ENCODE results near the gene NUS1. TPM values are rescaled to one million over a fixed set of nuclear protein-coding genes. Genes with fewer than 3 reads are reported as not detected.
A peak's percentile ranks its signal among the peaks of the same experiment; 100 is the strongest.
"Not testable (repeated sequence)": the region's sequence is repeated elsewhere in the genome, so short reads cannot be mapped to it uniquely, and the experiment has no call there.

Gene NUS1
- total and polyA plus RNA-seq, 10 donors: 11.5 to 38.8 (median 29.6) TPM

DNA sequence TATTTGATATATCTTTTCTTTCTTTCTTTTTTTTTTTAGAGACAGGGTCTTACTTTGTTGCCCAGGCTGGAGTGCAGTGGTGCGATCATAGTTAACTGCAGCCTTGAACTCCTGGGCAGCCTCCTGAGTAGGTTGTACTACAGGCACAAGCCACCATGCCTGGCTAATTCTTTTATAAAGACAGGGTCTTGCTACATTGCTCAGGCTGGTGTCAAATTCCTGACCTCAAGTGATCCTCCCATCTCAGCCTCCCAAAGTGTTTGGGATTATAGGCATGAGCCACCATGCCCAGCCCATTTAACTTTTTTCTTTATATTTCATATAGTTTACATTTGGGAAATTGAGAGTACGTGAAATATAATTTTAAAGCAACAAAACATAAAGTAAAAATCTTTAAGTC is 10.1 kb downstream of the NUS1 start:
- no peak for DNase-seq
- peaks cover 17 to 82% (median 38%) of the 10 kb centered on the region in 6 donors for H3K4me1 ChIP-seq
- WGBS, 5 donors: 94 to 100% (median 95%) methylated on average over 2 of the region's 2 CpGs
- intact Hi-C loops (cut with DNase I; ENCODE audit: low total_unique reads): no loop called here
- H3K36me3 ChIP-seq: peaks cover 0 to 18% (median 3%) of the 10 kb centered on the region in 6 donors
- H3K27me3 ChIP-seq (replicated peaks in 1 of 7): no peaks in the 10 kb centered on the region
- TF ChIP-seq, protein P1, sequence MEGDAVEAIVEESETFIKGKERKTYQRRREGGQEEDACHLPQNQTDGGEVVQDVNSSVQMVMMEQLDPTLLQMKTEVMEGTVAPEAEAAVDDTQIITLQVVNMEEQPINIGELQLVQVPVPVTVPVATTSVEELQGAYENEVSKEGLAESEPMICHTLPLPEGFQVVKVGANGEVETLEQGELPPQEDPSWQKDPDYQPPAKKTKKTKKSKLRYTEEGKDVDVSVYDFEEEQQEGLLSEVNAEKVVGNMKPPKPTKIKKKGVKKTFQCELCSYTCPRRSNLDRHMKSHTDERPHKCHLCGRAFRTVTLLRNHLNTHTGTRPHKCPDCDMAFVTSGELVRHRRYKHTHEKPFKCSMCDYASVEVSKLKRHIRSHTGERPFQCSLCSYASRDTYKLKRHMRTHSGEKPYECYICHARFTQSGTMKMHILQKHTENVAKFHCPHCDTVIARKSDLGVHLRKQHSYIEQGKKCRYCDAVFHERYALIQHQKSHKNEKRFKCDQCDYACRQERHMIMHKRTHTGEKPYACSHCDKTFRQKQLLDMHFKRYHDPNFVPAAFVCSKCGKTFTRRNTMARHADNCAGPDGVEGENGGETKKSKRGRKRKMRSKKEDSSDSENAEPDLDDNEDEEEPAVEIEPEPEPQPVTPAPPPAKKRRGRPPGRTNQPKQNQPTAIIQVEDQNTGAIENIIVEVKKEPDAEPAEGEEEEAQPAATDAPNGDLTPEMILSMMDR (IDR thresholded peaks at IDR 0.05 in 8 of 11, conservative IDR thresholded peaks at IDR 0.05 in 3 of 11): no peak
- TF ChIP-seq POLR2AphosphoS5 (IDR thresholded peaks at IDR 0.05): no peak
- TF ChIP-seq POLR2A (IDR thresholded peaks at IDR 0.05): no peak
- no peak overlapping the region for H3K27ac ChIP-seq
- H3K4me3 ChIP-seq: no peak overlapping the region
- H3K9me3 ChIP-seq: no peaks in the 10 kb centered on the region

DNA sequence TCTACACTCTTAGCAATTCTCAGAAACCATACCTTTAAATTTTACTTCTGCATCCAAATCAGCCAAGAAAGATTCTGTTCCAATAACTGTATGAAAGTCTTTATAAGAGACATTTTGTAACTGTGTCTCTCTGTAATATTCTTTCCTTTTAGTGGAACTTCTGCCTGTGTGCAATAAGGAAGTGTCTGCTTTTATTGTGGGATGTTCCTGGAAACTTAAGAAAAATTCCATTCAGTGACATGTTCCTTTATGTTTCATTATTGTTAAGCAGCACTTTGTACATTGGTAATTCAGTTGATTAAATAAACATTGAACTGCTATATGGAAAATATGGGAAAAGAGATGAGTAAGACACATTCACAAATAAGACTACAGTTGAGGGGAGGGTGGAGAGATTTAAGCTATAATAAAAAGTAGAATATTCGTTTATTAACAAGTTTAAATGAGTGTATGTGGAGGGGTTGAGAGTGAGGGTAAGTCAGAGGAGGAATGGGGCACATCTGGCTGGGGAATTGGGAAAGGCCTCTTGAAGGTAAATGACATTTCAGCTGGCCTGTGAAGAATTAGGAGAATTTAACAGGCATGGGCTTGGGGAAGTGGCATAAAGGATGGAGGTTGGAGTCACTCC is 11.9 kb downstream of the NUS1 start:
- no peak for DNase-seq
- intact Hi-C loops (cut with DNase I; ENCODE audit: low total_unique reads): no loop called here
- Histone ChIP-seq H3K4me1 (peaks cover 9 to 65% (median 20%) of the 10 kb centered on the region in 6 donors), H3K36me3 (peaks cover 0 to 21% (median 3%) of the 10 kb centered on the region in 6 donors), H3K27me3 (replicated peaks in 1 of 7) (no peaks in the 10 kb centered on the region), H3K9me3 (no peaks in the 10 kb centered on the region), H3K27ac (no peak overlapping the region), H3K4me3 (no peak overlapping the region)
- TF ChIP-seq, protein P1 (IDR thresholded peaks at IDR 0.05 in 8 of 11, conservative IDR thresholded peaks at IDR 0.05 in 3 of 11): no peak
- TF ChIP-seq POLR2A (IDR thresholded peaks at IDR 0.05) (no peak), POLR2AphosphoS5 (IDR thresholded peaks at IDR 0.05) (no peak)
- 75 to 91% (median 83%) methylated on average over 1 of the region's 1 CpG for WGBS, 5 donors

DNA sequence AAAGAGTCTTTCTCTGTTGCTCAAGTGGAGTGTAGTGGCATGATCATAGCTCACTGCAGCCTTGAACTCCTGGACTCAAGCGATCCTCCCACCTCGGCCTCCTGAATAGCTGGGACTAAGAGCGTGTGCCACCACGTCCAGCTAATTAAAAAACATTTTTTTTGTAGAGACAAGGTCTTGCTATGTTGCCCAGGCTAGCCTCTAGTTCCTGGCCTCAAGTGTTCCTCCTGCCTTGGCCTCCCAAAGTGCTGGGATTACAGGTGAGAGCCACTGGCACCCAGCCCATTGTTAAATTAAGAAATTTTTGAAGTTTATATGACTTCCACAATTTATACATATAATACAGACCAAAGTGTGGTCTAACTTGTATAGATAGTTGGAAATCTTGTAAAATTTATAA is 14.3 kb downstream of the NUS1 start:
- Histone ChIP-seq H3K4me1 (peaks cover 0 to 40% (median 15%) of the 10 kb centered on the region in 6 donors), H3K36me3 (peaks cover under 1 to 41% (median 20%) of the 10 kb centered on the region in 6 donors)
- H3K27me3 ChIP-seq (replicated peaks in 1 of 7); H3K9me3 ChIP-seq; DNase-seq; H3K27ac ChIP-seq; intact Hi-C loops (cut with DNase I; ENCODE audit: low total_unique reads); H3K4me3 ChIP-seq: not testable (repeated sequence)
- WGBS, 5 donors: 92 to 99% (median 96%) methylated on average over 4 of the region's 4 CpGs

DNA sequence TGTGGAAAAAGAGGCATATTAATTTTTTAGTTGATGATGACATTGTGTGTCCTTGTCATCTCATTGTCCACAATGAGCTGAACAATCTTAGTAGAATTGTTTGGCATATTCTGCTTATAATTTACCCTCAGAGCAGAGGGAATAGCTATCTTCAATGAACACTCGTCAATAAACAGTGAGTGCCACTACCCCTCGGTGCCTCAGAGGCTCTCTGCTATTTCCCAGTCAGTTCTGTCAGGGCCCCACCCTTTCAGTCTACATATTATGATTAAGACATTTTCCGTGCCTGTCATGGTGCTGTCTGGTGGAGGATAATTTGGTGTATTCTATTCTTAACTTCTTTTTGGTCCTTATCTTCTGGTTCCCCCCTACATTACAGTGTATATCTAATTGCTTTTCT is 31.2 kb downstream of the NUS1 start:
- 69 to 82% (median 73%) methylated on average over 3 of the region's 3 CpGs for WGBS, 5 donors
- Histone ChIP-seq H3K27ac (peak overlapping the region in 2 of 8 donors; percentile 6 to 41), H3K36me3 (peaks cover 2 to 61% (median 33%) of the 10 kb centered on the region in 6 donors), H3K4me1 (peaks cover 0 to 11% (median 0%) of the 10 kb centered on the region in 6 donors), H3K4me3 (no peak overlapping the region), H3K9me3 (no peaks in the 10 kb centered on the region), H3K27me3 (replicated peaks in 1 of 7) (no peaks in the 10 kb centered on the region)
- intact Hi-C loops (cut with DNase I; ENCODE audit: low total_unique reads): no loop called here
- DNase-seq: no peak
- TF ChIP-seq, protein P1 (IDR thresholded peaks at IDR 0.05 in 8 of 11, conservative IDR thresholded peaks at IDR 0.05 in 3 of 11): no peak
- TF ChIP-seq POLR2AphosphoS5 (IDR thresholded peaks at IDR 0.05) (no peak), POLR2A (IDR thresholded peaks at IDR 0.05) (no peak)

DNA sequence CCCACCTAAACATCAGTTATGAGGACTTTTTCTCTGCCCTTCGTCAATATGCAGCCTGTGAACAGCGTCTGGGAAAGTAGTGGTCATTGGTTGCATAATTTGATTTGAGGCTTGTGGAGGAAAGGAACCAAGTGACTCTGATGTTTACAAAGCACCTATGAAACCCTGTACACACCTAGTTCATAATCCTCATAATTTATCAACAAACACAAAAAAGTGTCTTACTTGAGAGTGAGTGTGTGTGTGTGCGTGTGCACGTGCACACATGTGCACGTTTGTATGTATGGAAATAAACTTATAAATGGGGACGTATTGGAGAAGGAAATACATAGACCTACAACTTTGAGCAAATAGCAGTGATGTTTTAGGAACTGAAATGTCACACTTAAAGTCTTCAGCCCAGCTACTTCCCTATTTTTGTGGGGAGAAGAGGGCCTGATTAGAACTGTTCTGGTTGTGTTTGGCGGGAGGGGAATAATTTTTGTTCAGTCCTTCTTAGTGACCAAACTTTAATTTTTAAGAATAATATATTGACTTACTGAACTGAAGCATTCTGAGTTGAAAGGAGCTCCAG is 31.8 kb downstream of the NUS1 start:
- DNase-seq; intact Hi-C loops (cut with DNase I; ENCODE audit: low total_unique reads); H3K4me3 ChIP-seq; H3K27me3 ChIP-seq (replicated peaks in 1 of 7); H3K9me3 ChIP-seq: not testable (repeated sequence)
- Histone ChIP-seq H3K4me1 (peaks cover 0 to 11% (median 0%) of the 10 kb centered on the region in 6 donors), H3K27ac (peak overlapping the region in 2 of 8 donors; percentile 6 to 41), H3K36me3 (peaks cover 2 to 57% (median 33%) of the 10 kb centered on the region in 6 donors)
- WGBS, 5 donors: 47 to 62% (median 56%) methylated on average over 6 of the region's 7 CpGs
